Measurements from ENCODE around the gene ADAMTSL1. TPM values are rescaled to one million over a fixed set of nuclear protein-coding genes. Genes with fewer than 3 reads are reported as not detected.

ADAMTSL1 gene
- total RNA-seq, 6 donors from 2014 or later: 0.44 to 6.4 (median 2.3) TPM; not detected in 1

DNA sequence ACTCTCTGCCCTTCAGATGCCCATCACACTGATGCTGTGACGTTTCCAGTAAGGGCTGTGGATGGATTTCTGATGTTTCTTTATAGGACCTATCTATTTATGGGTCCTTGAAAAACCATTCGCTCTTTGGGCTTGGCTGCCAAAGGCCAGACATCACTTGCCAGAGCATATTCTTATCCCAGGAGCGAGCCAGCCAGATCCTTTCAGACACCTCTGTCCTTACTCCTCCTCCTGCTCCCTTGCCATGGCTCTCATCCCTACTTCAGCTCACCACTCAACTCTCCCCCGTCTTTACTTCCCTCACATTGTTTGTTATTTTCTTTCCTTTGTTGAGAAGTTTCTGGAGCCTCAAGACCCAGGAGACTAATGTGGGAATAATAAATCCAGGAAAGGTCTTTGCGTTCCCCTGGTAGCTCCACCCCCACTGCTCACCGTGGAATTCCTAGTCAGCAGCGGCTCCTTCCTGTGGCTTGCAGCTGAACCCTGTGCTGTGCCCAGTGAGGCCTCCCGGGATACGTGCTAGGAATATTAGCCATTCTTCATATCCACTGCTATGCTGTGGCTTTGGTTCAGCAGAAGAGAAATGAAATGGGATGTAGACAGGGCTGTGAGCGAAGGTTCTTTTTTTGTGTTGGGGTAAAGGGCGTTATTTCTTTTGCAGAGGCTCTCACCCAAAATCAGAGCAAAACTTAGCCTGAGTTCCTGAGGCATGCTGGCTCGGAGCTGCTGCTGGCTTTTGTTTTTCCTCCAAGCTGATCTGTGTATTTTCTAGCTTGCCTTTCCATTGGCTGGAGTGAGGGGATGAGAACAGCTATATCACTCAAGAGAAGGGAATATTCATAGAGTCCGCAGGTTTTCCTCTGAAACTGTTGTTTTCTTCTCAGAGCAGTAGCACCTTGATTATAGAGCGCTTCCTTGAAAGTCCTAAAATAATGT, 387.9 kb downstream of the ADAMTSL1 start:
- ATAC-seq (ENCODE audit: low FRiP score in 2 of 2): peak in 1 of 2 donors; percentile 86
- WGBS, 2 donors: 68 to 73% methylated on average over 14 of the region's 14 CpGs

DNA sequence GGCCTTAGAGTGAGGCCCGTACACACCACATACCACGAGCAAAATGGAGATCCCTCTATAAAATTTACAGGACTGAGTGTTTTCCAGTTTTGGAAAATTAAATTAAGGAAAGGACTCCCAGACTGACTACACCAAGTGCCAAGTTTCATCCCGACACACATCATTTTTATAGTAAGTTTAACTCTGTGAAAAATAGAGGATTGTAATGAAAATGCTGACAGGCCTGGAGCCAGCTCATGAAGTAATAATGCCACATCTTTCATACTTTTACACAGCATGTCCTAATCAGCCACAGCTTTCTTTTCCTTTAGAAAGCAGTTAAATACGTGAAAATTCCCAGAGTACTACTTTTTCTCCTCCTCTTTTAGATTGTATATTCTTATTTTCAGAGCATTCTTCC, 389.8 kb downstream of the ADAMTSL1 start:
- WGBS, 2 donors: 71 to 79% methylated on average over 4 of the region's 4 CpGs
- TF ChIP-seq EP300 (IDR thresholded peaks at IDR 0.05) (no peak), POLR2AphosphoS5 (IDR thresholded peaks at IDR 0.05) (no peak), POLR2A (IDR thresholded peaks at IDR 0.05) (no peak)
- TF ChIP-seq, protein P1, sequence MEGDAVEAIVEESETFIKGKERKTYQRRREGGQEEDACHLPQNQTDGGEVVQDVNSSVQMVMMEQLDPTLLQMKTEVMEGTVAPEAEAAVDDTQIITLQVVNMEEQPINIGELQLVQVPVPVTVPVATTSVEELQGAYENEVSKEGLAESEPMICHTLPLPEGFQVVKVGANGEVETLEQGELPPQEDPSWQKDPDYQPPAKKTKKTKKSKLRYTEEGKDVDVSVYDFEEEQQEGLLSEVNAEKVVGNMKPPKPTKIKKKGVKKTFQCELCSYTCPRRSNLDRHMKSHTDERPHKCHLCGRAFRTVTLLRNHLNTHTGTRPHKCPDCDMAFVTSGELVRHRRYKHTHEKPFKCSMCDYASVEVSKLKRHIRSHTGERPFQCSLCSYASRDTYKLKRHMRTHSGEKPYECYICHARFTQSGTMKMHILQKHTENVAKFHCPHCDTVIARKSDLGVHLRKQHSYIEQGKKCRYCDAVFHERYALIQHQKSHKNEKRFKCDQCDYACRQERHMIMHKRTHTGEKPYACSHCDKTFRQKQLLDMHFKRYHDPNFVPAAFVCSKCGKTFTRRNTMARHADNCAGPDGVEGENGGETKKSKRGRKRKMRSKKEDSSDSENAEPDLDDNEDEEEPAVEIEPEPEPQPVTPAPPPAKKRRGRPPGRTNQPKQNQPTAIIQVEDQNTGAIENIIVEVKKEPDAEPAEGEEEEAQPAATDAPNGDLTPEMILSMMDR (IDR thresholded peaks at IDR 0.05): no peak
- Histone ChIP-seq H3K27me3 (no peaks in the 10 kb centered on the region), H3K27ac (no peak overlapping the region), H3K9me3 (no peaks in the 10 kb centered on the region), H3K36me3 (no peaks in the 10 kb centered on the region), H3K4me1 (no peaks in the 10 kb centered on the region), H3K4me3 (no peak overlapping the region)
- DNase-seq (no peak), ATAC-seq (ENCODE audit: low FRiP score in 2 of 2) (peak in 1 of 2 donors; percentile 16)

More for the DNA sequence above, 387.9 kb downstream of the ADAMTSL1 start:
- no peak for DNase-seq
- Histone ChIP-seq H3K27ac (no peak overlapping the region), H3K4me3 (no peak overlapping the region), H3K4me1 (no peaks in the 10 kb centered on the region), H3K27me3 (no peaks in the 10 kb centered on the region), H3K9me3 (no peaks in the 10 kb centered on the region), H3K36me3 (no peaks in the 10 kb centered on the region)
- no peak for TF ChIP-seq EP300 (IDR thresholded peaks at IDR 0.05)
- TF ChIP-seq POLR2A (IDR thresholded peaks at IDR 0.05): no peak
- no peak for TF ChIP-seq POLR2AphosphoS5 (IDR thresholded peaks at IDR 0.05)
- TF ChIP-seq, protein P1 (IDR thresholded peaks at IDR 0.05): no peak

- WGBS, 2 donors: 80 to 85% methylated on average over 1 of the region's 1 CpG
- no peak overlapping the region for H3K4me3 ChIP-seq
- DNase-seq (no peak), ATAC-seq (ENCODE audit: low FRiP score in 2 of 2) (no peak)
- peaks cover 0 to 5% (median under 1%) of the 10 kb centered on the region in 4 donors for H3K9me3 ChIP-seq
- TF ChIP-seq POLR2A (IDR thresholded peaks at IDR 0.05) (no peak), EP300 (IDR thresholded peaks at IDR 0.05) (no peak), POLR2AphosphoS5 (IDR thresholded peaks at IDR 0.05) (no peak)
- TF ChIP-seq, protein P1 (IDR thresholded peaks at IDR 0.05): no peak
- no peaks in the 10 kb centered on the region for H3K27me3 ChIP-seq
- no peak overlapping the region for H3K27ac ChIP-seq
- H3K36me3 ChIP-seq: no peaks in the 10 kb centered on the region
- H3K4me1 ChIP-seq: no peaks in the 10 kb centered on the region
Measured at GRCh38 chr9:18864516-18864915, 390.6 kb downstream of the ADAMTSL1 start.

GRCh38 chr9:18865542-18865941, 391.6 kb downstream of the ADAMTSL1 start:
- H3K27ac ChIP-seq: no peak overlapping the region
- H3K4me3 ChIP-seq: no peak overlapping the region
- 90 to 95% methylated on average over 3 of the region's 3 CpGs for WGBS, 2 donors
- no peak for ATAC-seq (ENCODE audit: low FRiP score in 2 of 2)
- TF ChIP-seq EP300 (IDR thresholded peaks at IDR 0.05) (no peak), POLR2A (IDR thresholded peaks at IDR 0.05) (no peak), POLR2AphosphoS5 (IDR thresholded peaks at IDR 0.05) (no peak)
- TF ChIP-seq, protein P1 (IDR thresholded peaks at IDR 0.05): no peak
- no peak for DNase-seq
- H3K9me3 ChIP-seq: peaks cover 0 to 9% (median 6%) of the 10 kb centered on the region in 4 donors
- no peaks in the 10 kb centered on the region for H3K36me3 ChIP-seq
- no peaks in the 10 kb centered on the region for H3K27me3 ChIP-seq
- H3K4me1 ChIP-seq: no peaks in the 10 kb centered on the region
